HepG2 (cell line): ENCODE measurements around the gene TP53. TPM values are rescaled to one million over a fixed set of nuclear protein-coding genes. Genes with fewer than 3 reads are reported as not detected.

Experiments
- ATAC-seq: fragments of 200-7000 bp; cut with Tn5 transposase; 3 replicates; pipeline ENCODE4 v1.9.1; 2020; ENCODE audit warnings: mild to moderate bottlenecking, moderate library complexity
- BruUV-seq: library from RNA; stranded (reverse); fragments of 400-500 nt; replicated peaks from 2 replicates; lab custom pipeline; 2021; lab: Mats Ljungman, UMichigan
- CTCF ChIA-PET: fragments of 300-600 bp; formaldehyde crosslinking; extraction: SDS; loops from one replicate; lab custom pipeline; 2021; ENCODE audit warnings: low total read pairs, inconsistent platforms, low intra/inter-chr PET ratio; lab: Yijun Ruan, JAX
- POLR2A ChIA-PET: fragments of 350-600 bp; sonication (Branson Sonifier 250); formaldehyde crosslinking; loops from one replicate; lab custom pipeline; 2020; ENCODE audit warnings: antibody characterized with exemption, inconsistent platforms; lab: Yijun Ruan, JAX
- DNase-seq: peaks from one replicate; pipeline ENCODE4 v3.0.0-alpha.2; 2015; ENCODE audit warnings: low spot score
- FAIRE-seq: peaks from 3 replicates; lab custom pipeline; 2011; peaks lifted over from hg19 to GRCh38; lab: Jason Lieb, UNC
- H2AFZ ChIP-seq: one replicate; pipeline ENCODE4 v1.6.1; 2011; ENCODE audit warnings: low read length, inconsistent platforms
- H3K27ac ChIP-seq: fragments of 300-600 bp; 3 replicates; pipeline ENCODE4 v1.8.0; 2011; ENCODE audit warnings: mixed run types, mild to moderate bottlenecking, mixed read lengths, low read length, inconsistent platforms; ENCODE audit not compliant: insufficient read depth; ENCODE audit errors: extremely low read length
- H3K27me3 ChIP-seq, 2 experiments: fragments of 200-600 bp in 1 of 2; 2 replicates in 1 of 2; 3 replicates in 1 of 2; pipeline versions ENCODE4 v1.6.0 to v1.8.0; 2011; ENCODE audit warnings: low read length in 2 of 2, mild to moderate bottlenecking in 2 of 2, moderate library complexity in 2 of 2, inconsistent platforms in 1 of 2; ENCODE audit not compliant: insufficient read depth in 2 of 2, control insufficient read depth in 1 of 2
- H3K36me3 ChIP-seq, 2 experiments: fragments of 200-600 bp in 1 of 2; replicated peaks in 1 of 2; 2 replicates in 1 of 2; 3 replicates in 1 of 2; pipeline versions ENCODE4 v1.5.1 to v1.8.0; 2011; ENCODE audit warnings: low read length in 2 of 2, inconsistent platforms in 1 of 2; ENCODE audit not compliant: insufficient read depth in 2 of 2, control insufficient read depth in 1 of 2
- H3K4me1 ChIP-seq: 2 replicates; pipeline ENCODE4 v1.5.1; 2012; ENCODE audit warnings: low read length, inconsistent platforms; ENCODE audit not compliant: insufficient read depth
- H3K4me2 ChIP-seq: 2 replicates; pipeline ENCODE4 v1.6.0; 2011; ENCODE audit warnings: low read depth, low read length, inconsistent platforms
- H3K4me3 ChIP-seq, 3 experiments: fragments of 200-600 bp in 1 of 3; sonication (generic), shearing (Covaris generic) in 1 of 3; replicated peaks in 1 of 3; 2 replicates each; pipeline ENCODE4 v1.5.1; 2011 to 2016; ENCODE audit warnings: low read length in 3 of 3, inconsistent platforms in 2 of 3, low read depth in 2 of 3, mild to moderate bottlenecking in 2 of 3, control low read depth in 1 of 3, mixed read lengths in 1 of 3; ENCODE audit not compliant: insufficient read depth in 1 of 3
- H3K79me2 ChIP-seq: one replicate; pipeline ENCODE4 v1.6.1; 2011; ENCODE audit warnings: low read length, inconsistent platforms; ENCODE audit not compliant: insufficient read depth
- H3K9ac ChIP-seq: 2 replicates; pipeline ENCODE4 v1.6.0; 2011; ENCODE audit warnings: mild to moderate bottlenecking, low read depth, low read length, inconsistent platforms; ENCODE audit not compliant: insufficient read depth
- H3K9me3 ChIP-seq: 2 replicates; pipeline ENCODE4 v1.5.1; 2012; ENCODE audit warnings: mild to moderate bottlenecking, low read length
- H4K20me1 ChIP-seq: 2 replicates; pipeline ENCODE4 v1.6.0; 2011; ENCODE audit warnings: inconsistent platforms, mild to moderate bottlenecking, low read length, moderate library complexity; ENCODE audit not compliant: insufficient read depth
- HMG20B ChIP-seq: conservative IDR thresholded peaks from 2 replicates; pipeline ENCODE4 v1.6.1; 2016; ENCODE audit warnings: missing genetic modification reagents, missing compliant biosample characterization
- MTA3 ChIP-seq: sonication (generic); formaldehyde crosslinking; IDR thresholded peaks from 2 replicates; pipeline ENCODE4 v1.4.0; 2020; ENCODE audit warnings: missing genetic modification reagents
- PBX3 ChIP-seq: sonication (generic); formaldehyde crosslinking; IDR thresholded peaks from 2 replicates; pipeline ENCODE4 v1.8.1; 2023; ENCODE audit warnings: missing genetic modification reagents, inconsistent platforms, borderline replicate concordance
- PHF20 ChIP-seq: sonication (generic); formaldehyde crosslinking; IDR thresholded peaks from 2 replicates; pipeline ENCODE4 v1.5.0; 2020; ENCODE audit warnings: mild to moderate bottlenecking, missing genetic modification reagents
- SCMH1 ChIP-seq: sonication (generic); formaldehyde crosslinking; IDR thresholded peaks from 2 replicates; pipeline ENCODE4 v1.9.0; 2021; ENCODE audit warnings: missing genetic modification reagents, mild to moderate bottlenecking, borderline replicate concordance
- SP5 ChIP-seq: IDR thresholded peaks from 2 replicates; pipeline ENCODE4 v1.6.1; 2016; ENCODE audit warnings: low read depth, borderline replicate concordance
- TBP ChIP-seq: sonication (generic); formaldehyde crosslinking; IDR thresholded peaks from 2 replicates; pipeline ENCODE4 v1.5.0; 2020; ENCODE audit warnings: missing genetic modification reagents
- ZNF121 ChIP-seq: sonication (generic); formaldehyde crosslinking; IDR thresholded peaks from 2 replicates; pipeline ENCODE4 v1.5.0; 2020; ENCODE audit warnings: mild to moderate bottlenecking, missing genetic modification reagents
- ZNF280B ChIP-seq: sonication (generic); formaldehyde crosslinking; IDR thresholded peaks from 2 replicates; pipeline ENCODE4 v1.5.0; 2020; ENCODE audit warnings: missing genetic modification reagents, mild to moderate bottlenecking, borderline replicate concordance
- ZNF329 ChIP-seq: sonication (generic); formaldehyde crosslinking; IDR thresholded peaks from 2 replicates; pipeline ENCODE4 v1.9.0; 2021; ENCODE audit warnings: low read depth, mild to moderate bottlenecking, missing genetic modification reagents
- ZNF556 ChIP-seq: sonication (generic); formaldehyde crosslinking; IDR thresholded peaks from 2 replicates; pipeline ENCODE4 v1.4.0; 2020; ENCODE audit warnings: mild to moderate bottlenecking, missing genetic modification reagents, borderline replicate concordance
- ZNF781 ChIP-seq: sonication (generic); formaldehyde crosslinking; IDR thresholded peaks from 2 replicates; pipeline ENCODE4 v1.5.1; 2020; ENCODE audit warnings: borderline replicate concordance, mild to moderate bottlenecking, missing genetic modification reagents; ENCODE audit errors: not compliant biosample characterization
- ZSCAN31 ChIP-seq: sonication (generic); formaldehyde crosslinking; IDR thresholded peaks from 2 replicates; pipeline ENCODE4 v1.5.0; 2020; ENCODE audit warnings: low read depth, mild to moderate bottlenecking, missing genetic modification reagents
- WGBS: methylation state at CpG from one replicate; pipeline ENCODE4 v1.1.6; 2017; ENCODE audit warnings: low lambda C conversion rate; 5-methylcytosine and 5-hydroxymethylcytosine counted together
- in situ Hi-C: cut with HindIII; loops from 2 replicates; pipeline ENCODE4 v1.10.0; 2017; ENCODE audit warnings: low pct_unique_long_range_greater_than_20kb; ENCODE audit not compliant: extremely low pct_ligation_motif_present
- intact Hi-C: fragments of 100-400 bp; cut with micrococcal nuclease; formaldehyde crosslinking; loops from one replicate; pipeline ENCODE4 v1.10.0; 2022; ENCODE audit not compliant: unreplicated experiment
- polyA plus RNA-seq, 8 experiments: library from polyadenylated mRNA; depleted of rRNA in 3 of 8; stranded (reverse) in 7 of 8; unstranded in 1 of 8; fragments of >200 nt; fragmentation: Illumina TruSeq in 4 of 8; extraction: Trizol in 4 of 8; gene quantifications; 2 replicates each; pipeline versions ENCODE4 v1.2.1 to v1.2.3, GENCODE V29; 2011 to 2016; ENCODE audit warnings: low read depth in 4 of 8, missing spikeins in 1 of 8, mixed read lengths in 1 of 8; ENCODE audit not compliant: insufficient read depth in 1 of 8
- total RNA-seq, 5 experiments: library from RNA; depleted of rRNA; stranded (reverse); fragments of >200 nt; fragmentation: Illumina TruSeq; extraction: Trizol; gene quantifications; 2 replicates each; pipeline ENCODE4 v1.2.3, GENCODE V29; 2016; ENCODE audit warnings: low read depth in 1 of 5
- TF ChIP-seq, protein P1 (sequence below): sonication (generic); formaldehyde crosslinking; IDR thresholded peaks from 2 replicates; pipeline ENCODE4 v1.4.0; 2020; ENCODE audit warnings: missing genetic modification reagents, mild to moderate bottlenecking, borderline replicate concordance

TP53 gene
- total and polyA plus RNA-seq, 2 of the 13 experiments (the other 11 are each of a cell fraction or from before 2014, with no cell fraction given) = 17.1 to 29.9 TPM

DNA sequence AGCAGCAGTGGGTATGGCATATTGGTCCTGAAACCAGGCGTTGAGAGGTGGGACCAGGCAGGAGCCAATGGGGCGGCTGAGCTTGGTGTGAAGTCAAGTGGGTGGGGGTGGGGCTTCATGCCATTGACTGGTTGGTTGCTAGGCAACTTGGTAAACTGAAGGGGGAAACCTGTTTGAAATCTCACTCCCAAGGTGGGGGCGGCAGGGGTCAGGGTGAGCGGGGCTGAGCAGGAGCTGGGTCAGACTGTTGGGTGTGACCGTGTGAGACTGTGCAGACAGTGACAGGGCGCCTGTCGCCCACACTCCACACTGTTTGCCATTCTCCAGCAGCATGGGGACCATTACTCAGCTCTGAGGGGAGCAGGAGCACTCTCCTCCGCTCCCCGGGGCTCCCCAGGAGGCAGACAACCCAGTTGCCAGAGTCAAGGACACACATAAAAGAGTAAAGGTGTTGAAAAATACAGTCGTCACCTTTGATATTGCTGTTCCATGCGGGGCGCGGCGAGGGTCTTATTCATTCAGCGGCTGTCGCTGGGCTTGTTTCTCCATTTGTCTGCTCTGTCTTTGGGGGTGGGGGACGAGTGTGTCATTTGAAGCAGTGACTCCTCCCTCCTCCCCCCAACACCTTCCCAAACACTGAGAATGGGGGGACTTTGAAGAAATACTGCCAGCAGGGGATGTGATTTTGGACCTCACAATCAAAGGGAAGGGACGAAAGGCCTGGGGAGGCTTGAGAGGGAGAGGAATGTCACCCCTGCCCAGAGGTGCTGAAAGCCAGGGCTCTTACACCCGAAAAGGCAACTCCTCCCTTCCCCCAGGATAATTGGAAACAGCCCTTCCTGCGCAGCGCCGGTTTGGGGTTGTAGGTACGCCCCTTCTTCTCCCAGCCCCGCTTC is 16.5 kb upstream of the TP53 start:
- POLR2A ChIA-PET = no interaction called here
- peaks cover 6% of the 10 kb centered on the region; the same call in 1 of the 2 replicates for H3K4me1 ChIP-seq
- WGBS = 93% methylated on average over 23 of the region's 24 CpGs
- no peak overlapping the region for H2AFZ ChIP-seq
- no peak overlapping the region for H3K4me3 ChIP-seq
- intact Hi-C loops (no loop called here), in situ Hi-C loops (no loop called here)
- no peaks in the 10 kb centered on the region for H4K20me1 ChIP-seq
- peaks cover 0 to 4% of the 10 kb centered on the region in 2 experiments; a peak in 3 of 5 replicates for H3K36me3 ChIP-seq
- TF ChIP-seq ZNF781 (no peak), ZSCAN31 (CRISPR knock-in tag) (no peak), ZNF121 (no peak), PBX3 (no peak), ZNF329 (no peak), ZNF280B (CRISPR knock-in tag) (no peak), HMG20B (CRISPR knock-in tag) (no peak), SP5 (CRISPR knock-in tag) (no peak), ZNF556 (no peak), SCMH1 (CRISPR knock-in tag) (no peak), TBP (CRISPR knock-in tag) (no peak), PHF20 (CRISPR knock-in tag) (no peak), MTA3 (no peak)
- TF ChIP-seq, protein P1, sequence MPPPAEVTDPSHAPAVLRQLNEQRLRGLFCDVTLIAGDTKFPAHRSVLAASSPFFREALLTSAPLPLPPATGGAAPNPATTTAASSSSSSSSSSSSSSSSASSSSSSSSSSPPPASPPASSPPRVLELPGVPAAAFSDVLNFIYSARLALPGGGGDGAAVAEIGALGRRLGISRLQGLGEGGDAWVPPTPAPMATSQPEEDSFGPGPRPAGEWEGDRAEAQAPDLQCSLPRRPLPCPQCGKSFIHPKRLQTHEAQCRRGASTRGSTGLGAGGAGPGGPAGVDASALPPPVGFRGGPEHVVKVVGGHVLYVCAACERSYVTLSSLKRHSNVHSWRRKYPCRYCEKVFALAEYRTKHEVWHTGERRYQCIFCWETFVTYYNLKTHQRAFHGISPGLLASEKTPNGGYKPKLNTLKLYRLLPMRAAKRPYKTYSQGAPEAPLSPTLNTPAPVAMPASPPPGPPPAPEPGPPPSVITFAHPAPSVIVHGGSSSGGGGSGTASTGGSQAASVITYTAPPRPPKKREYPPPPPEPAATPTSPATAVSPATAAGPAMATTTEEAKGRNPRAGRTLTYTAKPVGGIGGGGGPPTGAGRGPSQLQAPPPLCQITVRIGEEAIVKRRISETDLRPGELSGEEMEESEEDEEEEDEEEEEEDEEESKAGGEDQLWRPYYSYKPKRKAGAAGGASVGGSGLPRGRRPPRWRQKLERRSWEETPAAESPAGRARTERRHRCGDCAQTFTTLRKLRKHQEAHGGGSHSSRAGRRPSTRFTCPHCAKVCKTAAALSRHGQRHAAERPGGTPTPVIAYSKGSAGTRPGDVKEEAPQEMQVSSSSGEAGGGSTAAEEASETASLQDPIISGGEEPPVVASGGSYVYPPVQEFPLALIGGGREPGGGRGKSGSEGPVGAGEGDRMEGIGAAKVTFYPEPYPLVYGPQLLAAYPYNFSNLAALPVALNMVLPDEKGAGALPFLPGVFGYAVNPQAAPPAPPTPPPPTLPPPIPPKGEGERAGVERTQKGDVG = no peak
- TF ChIP-seq, all 625 proteins: peak for 0
- H3K27ac ChIP-seq = no peak overlapping the region
- no peak for FAIRE-seq
- CTCF ChIA-PET = no interaction called here
- no peak overlapping the region for H3K9ac ChIP-seq
- ATAC-seq = peak; percentile 26; the same call in 2 of the 3 replicates
- no peaks in the 10 kb centered on the region for H3K79me2 ChIP-seq
- H3K9me3 ChIP-seq = no peaks in the 10 kb centered on the region
- H3K4me2 ChIP-seq = no peak overlapping the region
- peak; percentile 18 for DNase-seq
- BruUV-seq = no TSS peak
- peaks cover 8 to 41% of the 10 kb centered on the region in 2 experiments for H3K27me3 ChIP-seq
